Stomach smooth muscle (tissue), 2 donors: ENCODE data around the gene CALHM1.
"Not testable (repeated sequence)": the region's sequence is repeated elsewhere in the genome, so short reads cannot be mapped to it uniquely, and the experiment has no call there.

Experiments used
- H3K27ac ChIP-seq: one replicate; pipeline ENCODE4 v1.7.0; 2013; ENCODE audit warnings: mild to moderate bottlenecking, low read length, inconsistent platforms
- H3K27me3 ChIP-seq, 2 donors: one replicate each; pipeline ENCODE4 v1.7.0; 2013; ENCODE audit warnings: low read length in 2 of 2; ENCODE audit not compliant: insufficient read depth in 2 of 2, control insufficient read depth in 1 of 2
- H3K36me3 ChIP-seq, 2 donors: one replicate each; pipeline ENCODE4 v1.7.0; 2013; ENCODE audit warnings: low read length in 2 of 2; ENCODE audit not compliant: control insufficient read depth in 2 of 2, insufficient read depth in 2 of 2
- H3K4me1 ChIP-seq: one replicate; pipeline ENCODE4 v1.7.0; 2013; ENCODE audit warnings: low read length; ENCODE audit not compliant: control insufficient read depth, insufficient read depth
- H3K4me3 ChIP-seq, 2 donors: one replicate each; pipeline ENCODE4 v1.7.0; 2013; ENCODE audit warnings: low read length in 2 of 2
- H3K9ac ChIP-seq, 2 donors: one replicate each; pipeline ENCODE4 v1.7.0; 2013; ENCODE audit warnings: low read length in 2 of 2, mild to moderate bottlenecking in 1 of 2
- H3K9me3 ChIP-seq, 2 donors: one replicate each; pipeline ENCODE4 v1.7.0; 2013; ENCODE audit warnings: low read length in 2 of 2; ENCODE audit not compliant: control insufficient read depth in 2 of 2
- donor health status: healthy.
- donor health status: Pancreatic carcinoma.

The CALHM1 gene

GRCh38 chr10:103429647-103430046, 29.1 kb downstream of the CALHM1 start:
- no peaks in the 10 kb centered on the region for H3K9me3 ChIP-seq
- no peak overlapping the region for H3K9ac ChIP-seq
- H3K27me3 ChIP-seq = no peaks in the 10 kb centered on the region
- peaks cover 25 to 29% of the 10 kb centered on the region in 2 donors for H3K36me3 ChIP-seq
- no peak overlapping the region for H3K27ac ChIP-seq
- H3K4me3 ChIP-seq = no peak overlapping the region
- H3K4me1 ChIP-seq = peaks cover 2% of the 10 kb centered on the region

DNA sequence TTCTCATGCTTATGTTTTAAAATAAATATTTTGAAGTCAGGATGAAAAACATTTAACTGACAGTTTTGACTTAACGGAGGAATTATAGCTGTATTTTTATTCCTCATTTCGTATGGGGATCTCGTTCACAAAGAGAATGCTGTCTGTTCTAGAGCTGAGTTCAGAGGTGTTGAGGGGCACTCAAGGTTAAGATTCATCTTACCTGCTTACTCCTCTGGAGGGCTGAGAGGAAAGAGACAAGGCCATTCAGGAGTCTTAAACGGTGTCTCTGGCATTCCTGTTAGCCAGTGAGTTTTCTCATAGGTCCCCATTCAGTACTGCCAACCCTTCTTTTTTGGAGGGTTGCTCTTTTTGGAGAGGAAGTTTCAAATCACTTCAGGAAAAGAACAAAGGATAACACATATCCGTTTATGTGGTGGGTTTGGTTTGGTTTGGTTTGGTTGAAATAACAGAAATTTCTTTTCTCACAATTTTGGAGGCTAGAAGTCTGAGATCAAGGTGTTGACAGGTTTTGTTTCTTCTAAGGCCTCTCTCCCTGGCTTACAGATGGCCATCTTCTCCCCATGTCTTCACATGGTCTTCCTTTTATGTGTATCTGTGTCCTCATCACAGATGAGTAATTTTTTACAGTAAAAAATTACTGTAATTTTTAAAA, 29.6 kb downstream of the CALHM1 start:
- Histone ChIP-seq H3K27ac (no peak overlapping the region), H3K36me3 (peaks cover 21 to 29% of the 10 kb centered on the region in 2 donors), H3K4me1 (peaks cover 2% of the 10 kb centered on the region), H3K9me3 (no peaks in the 10 kb centered on the region), H3K9ac (no peak overlapping the region), H3K27me3 (no peaks in the 10 kb centered on the region), H3K4me3 (no peak overlapping the region)

DNA sequence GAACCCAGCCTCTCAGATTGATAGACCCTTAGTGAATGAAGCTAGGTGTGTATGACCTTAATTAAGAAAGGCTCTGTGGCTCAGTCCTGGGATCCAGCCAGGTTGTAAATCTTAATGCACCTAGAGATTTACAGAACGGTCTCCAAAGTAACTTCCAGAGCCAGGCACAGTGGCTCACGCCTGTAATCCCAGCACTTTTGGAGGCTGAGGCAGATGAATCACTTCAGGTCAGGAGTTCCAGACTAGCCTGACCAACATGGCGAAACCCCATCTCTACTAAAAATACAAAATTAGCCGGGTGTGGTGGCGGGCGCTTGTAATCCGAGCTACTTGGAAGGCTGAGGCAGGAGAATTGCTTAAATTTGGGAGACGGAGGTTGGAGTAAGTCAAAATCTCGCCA, 30.8 kb downstream of the CALHM1 start:
- Histone ChIP-seq H3K36me3 (peaks cover 26 to 39% of the 10 kb centered on the region in 2 donors), H3K4me1 (peaks cover 2% of the 10 kb centered on the region), H3K9me3 (no peaks in the 10 kb centered on the region), H3K27me3 (no peaks in the 10 kb centered on the region), H3K4me3 (no peak overlapping the region), H3K27ac (no peak overlapping the region), H3K9ac (no peak overlapping the region)

DNA sequence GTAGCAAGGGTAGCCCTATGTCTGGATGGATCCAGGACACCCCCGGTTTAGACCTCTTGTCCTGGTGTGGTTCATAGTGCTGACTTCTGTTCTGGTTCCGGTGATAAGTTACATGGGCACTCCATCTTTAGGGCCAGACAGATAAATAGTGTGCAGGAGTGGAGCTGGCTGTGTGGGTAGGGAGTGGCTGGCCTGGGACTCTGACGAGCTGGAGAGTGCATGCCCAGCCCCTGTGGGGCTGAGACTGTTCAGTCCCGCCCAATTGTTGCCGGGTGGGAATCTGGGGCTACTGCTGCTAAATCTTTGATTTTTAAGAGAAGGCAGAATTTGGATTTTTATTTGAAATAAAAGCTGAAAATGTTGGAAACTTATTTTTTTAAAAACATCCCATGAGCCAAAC, 35.0 kb downstream of the CALHM1 start:
- Histone ChIP-seq H3K36me3 (peaks cover 40 to 62% of the 10 kb centered on the region in 2 donors), H3K9me3 (no peaks in the 10 kb centered on the region)

GRCh38 chr10:103419101-103419500, 39.6 kb downstream of the CALHM1 start:
- Histone ChIP-seq H3K9ac (no peak overlapping the region), H3K4me1 (no peaks in the 10 kb centered on the region), H3K27ac (no peak overlapping the region), H3K27me3 (no peaks in the 10 kb centered on the region), H3K9me3 (no peaks in the 10 kb centered on the region), H3K36me3 (peaks cover 68 to 82% of the 10 kb centered on the region in 2 donors), H3K4me3 (no peak overlapping the region)

More for the DNA sequence above, 35.0 kb downstream of the CALHM1 start:
- Histone ChIP-seq H3K27me3 (no peaks in the 10 kb centered on the region), H3K4me1 (no peaks in the 10 kb centered on the region), H3K9ac (no peak overlapping the region), H3K4me3 (no peak overlapping the region), H3K27ac (no peak overlapping the region)

GRCh38 chr10:103417601-103418000, 41.1 kb downstream of the CALHM1 start:
- H3K27me3 ChIP-seq = no peaks in the 10 kb centered on the region
- H3K4me1 ChIP-seq = no peaks in the 10 kb centered on the region
- peaks cover 75 to 83% of the 10 kb centered on the region in 2 donors for H3K36me3 ChIP-seq
- H3K27ac ChIP-seq = no peak overlapping the region
- no peaks in the 10 kb centered on the region for H3K9me3 ChIP-seq
- H3K9ac ChIP-seq = no peak overlapping the region
- H3K4me3 ChIP-seq = no peak overlapping the region

GRCh38 chr10:103417148-103417469, 41.6 kb downstream of the CALHM1 start:
- not testable (repeated sequence) for H3K9me3 ChIP-seq, H3K9ac ChIP-seq, H3K27ac ChIP-seq, H3K4me3 ChIP-seq, H3K4me1 ChIP-seq, H3K27me3 ChIP-seq
- peaks cover 78 to 81% of the 10 kb centered on the region in 2 donors for H3K36me3 ChIP-seq

DNA sequence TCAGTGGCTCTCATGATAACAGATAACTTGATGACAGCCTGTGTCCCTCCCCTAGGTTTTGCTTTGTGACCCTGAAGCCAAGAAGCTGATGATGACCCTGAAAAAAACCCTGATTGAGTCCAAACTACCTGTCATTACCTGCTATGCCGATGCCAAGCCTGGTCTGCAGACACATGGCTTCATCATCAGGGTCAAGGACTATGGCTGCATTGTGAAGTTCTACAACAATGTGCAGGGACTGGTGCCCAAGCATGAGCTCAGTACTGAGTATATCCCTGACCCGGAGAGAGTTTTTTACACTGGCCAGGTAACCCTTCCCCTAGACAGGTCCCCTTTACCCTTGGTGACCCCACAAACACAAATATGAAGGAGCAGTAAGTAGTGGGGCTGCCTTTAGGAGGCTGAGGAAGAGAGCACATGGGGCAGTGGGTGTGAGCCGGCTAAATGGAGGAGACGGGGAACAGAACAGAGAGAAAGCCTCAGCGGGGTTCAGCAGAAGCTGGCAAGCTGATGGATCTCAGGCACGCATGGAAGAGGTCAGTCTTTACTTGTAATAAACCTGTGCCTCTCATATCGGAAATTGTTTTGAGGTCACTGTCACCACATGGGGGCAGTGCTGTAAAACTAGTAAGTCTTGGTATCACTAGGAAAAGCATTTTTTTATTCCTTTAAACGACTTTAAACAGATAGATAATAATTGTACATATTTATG, 42.1 kb downstream of the CALHM1 start:
- H3K4me3 ChIP-seq = no peak overlapping the region
- H3K36me3 ChIP-seq = peaks cover 79 to 83% of the 10 kb centered on the region in 2 donors
- H3K9me3 ChIP-seq = no peaks in the 10 kb centered on the region
- H3K9ac ChIP-seq = no peak overlapping the region
- H3K27ac ChIP-seq = no peak overlapping the region
- no peaks in the 10 kb centered on the region for H3K4me1 ChIP-seq
- no peaks in the 10 kb centered on the region for H3K27me3 ChIP-seq

- H3K36me3 ChIP-seq = peaks cover 78 to 79% of the 10 kb centered on the region in 2 donors
- H3K4me1 ChIP-seq = no peaks in the 10 kb centered on the region
- H3K4me3 ChIP-seq = no peak overlapping the region
- H3K27ac ChIP-seq = no peak overlapping the region
- no peak overlapping the region for H3K9ac ChIP-seq
- H3K27me3 ChIP-seq = no peaks in the 10 kb centered on the region
- H3K9me3 ChIP-seq = no peaks in the 10 kb centered on the region
Measured at GRCh38 chr10:103415581-103415980, 43.1 kb downstream of the CALHM1 start.

GRCh38 chr10:103413564-103413963, 45.1 kb downstream of the CALHM1 start:
- H3K4me1 ChIP-seq = no peaks in the 10 kb centered on the region
- no peaks in the 10 kb centered on the region for H3K27me3 ChIP-seq
- no peaks in the 10 kb centered on the region for H3K9me3 ChIP-seq
- H3K9ac ChIP-seq = no peak overlapping the region
- H3K27ac ChIP-seq = no peak overlapping the region
- H3K36me3 ChIP-seq = peaks cover 68 to 69% of the 10 kb centered on the region in 2 donors
- H3K4me3 ChIP-seq = no peak overlapping the region
